HepG2 (cell line): ENCODE results near the gene ATP6V1C2. TPM values are rescaled to one million over a fixed set of nuclear protein-coding genes. Genes with fewer than 3 reads are reported as not detected.

Experiments used
- ATAC-seq: fragments of 200-7000 bp; cut with Tn5 transposase; 3 replicates; pipeline ENCODE4 v1.9.1; 2020; ENCODE audit warnings: mild to moderate bottlenecking, moderate library complexity
- BruUV-seq: library from RNA; stranded (reverse); fragments of 400-500 nt; replicated peaks from 2 replicates; lab custom pipeline; 2021; lab: Mats Ljungman, UMichigan
- CTCF ChIA-PET: fragments of 300-600 bp; formaldehyde crosslinking; extraction: SDS; loops from one replicate; lab custom pipeline; 2021; ENCODE audit warnings: low total read pairs, inconsistent platforms, low intra/inter-chr PET ratio; lab: Yijun Ruan, JAX
- POLR2A ChIA-PET: fragments of 350-600 bp; sonication (Branson Sonifier 250); formaldehyde crosslinking; loops from one replicate; lab custom pipeline; 2020; ENCODE audit warnings: antibody characterized with exemption, inconsistent platforms; lab: Yijun Ruan, JAX
- DNase-seq: peaks from one replicate; pipeline ENCODE4 v3.0.0-alpha.2; 2015; ENCODE audit warnings: low spot score
- FAIRE-seq: peaks from 3 replicates; lab custom pipeline; 2011; peaks lifted over from hg19 to GRCh38; lab: Jason Lieb, UNC
- H2AFZ ChIP-seq: one replicate; pipeline ENCODE4 v1.6.1; 2011; ENCODE audit warnings: low read length, inconsistent platforms
- H3K27ac ChIP-seq: fragments of 300-600 bp; 3 replicates; pipeline ENCODE4 v1.8.0; 2011; ENCODE audit warnings: mixed run types, mild to moderate bottlenecking, mixed read lengths, low read length, inconsistent platforms; ENCODE audit not compliant: insufficient read depth; ENCODE audit errors: extremely low read length
- H3K27me3 ChIP-seq, 2 experiments: fragments of 200-600 bp in 1 of 2; 2 replicates in 1 of 2; 3 replicates in 1 of 2; pipeline versions ENCODE4 v1.6.0 to v1.8.0; 2011; ENCODE audit warnings: low read length in 2 of 2, mild to moderate bottlenecking in 2 of 2, moderate library complexity in 2 of 2, inconsistent platforms in 1 of 2; ENCODE audit not compliant: insufficient read depth in 2 of 2, control insufficient read depth in 1 of 2
- H3K36me3 ChIP-seq, 2 experiments: fragments of 200-600 bp in 1 of 2; replicated peaks in 1 of 2; 2 replicates in 1 of 2; 3 replicates in 1 of 2; pipeline versions ENCODE4 v1.5.1 to v1.8.0; 2011; ENCODE audit warnings: low read length in 2 of 2, inconsistent platforms in 1 of 2; ENCODE audit not compliant: insufficient read depth in 2 of 2, control insufficient read depth in 1 of 2
- H3K4me1 ChIP-seq: 2 replicates; pipeline ENCODE4 v1.5.1; 2012; ENCODE audit warnings: low read length, inconsistent platforms; ENCODE audit not compliant: insufficient read depth
- H3K4me2 ChIP-seq: 2 replicates; pipeline ENCODE4 v1.6.0; 2011; ENCODE audit warnings: low read depth, low read length, inconsistent platforms
- H3K4me3 ChIP-seq, 3 experiments: fragments of 200-600 bp in 1 of 3; sonication (generic), shearing (Covaris generic) in 1 of 3; replicated peaks in 1 of 3; 2 replicates each; pipeline ENCODE4 v1.5.1; 2011 to 2016; ENCODE audit warnings: low read length in 3 of 3, inconsistent platforms in 2 of 3, low read depth in 2 of 3, mild to moderate bottlenecking in 2 of 3, control low read depth in 1 of 3, mixed read lengths in 1 of 3; ENCODE audit not compliant: insufficient read depth in 1 of 3
- H3K79me2 ChIP-seq: one replicate; pipeline ENCODE4 v1.6.1; 2011; ENCODE audit warnings: low read length, inconsistent platforms; ENCODE audit not compliant: insufficient read depth
- H3K9ac ChIP-seq: 2 replicates; pipeline ENCODE4 v1.6.0; 2011; ENCODE audit warnings: mild to moderate bottlenecking, low read depth, low read length, inconsistent platforms; ENCODE audit not compliant: insufficient read depth
- H3K9me3 ChIP-seq: 2 replicates; pipeline ENCODE4 v1.5.1; 2012; ENCODE audit warnings: mild to moderate bottlenecking, low read length
- H4K20me1 ChIP-seq: 2 replicates; pipeline ENCODE4 v1.6.0; 2011; ENCODE audit warnings: inconsistent platforms, mild to moderate bottlenecking, low read length, moderate library complexity; ENCODE audit not compliant: insufficient read depth
- CHD4 ChIP-seq: fragments of 200-600 bp; sonication (generic); IDR thresholded peaks from 2 replicates; pipeline ENCODE4 v1.7.0; 2017; ENCODE audit warnings: mild to moderate bottlenecking, low read length, borderline replicate concordance
- EP300 ChIP-seq, 3 experiments: sonication (generic) in 1 of 3; formaldehyde crosslinking in 1 of 3; IDR thresholded peaks; 2 replicates each; pipeline versions ENCODE4 v1.5.1 to v1.6.1; 2011 to 2020; ENCODE audit warnings: low read depth in 2 of 3, low read length in 2 of 3, borderline replicate concordance in 1 of 3, improper control_type of control experiment in 1 of 3, mild to moderate bottlenecking in 1 of 3, missing genetic modification reagents in 1 of 3, moderate library complexity in 1 of 3
- GZF1 ChIP-seq: sonication (generic); formaldehyde crosslinking; IDR thresholded peaks from 2 replicates; pipeline ENCODE4 v1.5.1; 2020; ENCODE audit warnings: mild to moderate bottlenecking, missing genetic modification reagents
- NR2F2 ChIP-seq: IDR thresholded peaks from 2 replicates; pipeline ENCODE4 v1.6.1; 2012; ENCODE audit warnings: low read depth, inconsistent platforms, borderline replicate concordance
- ZFP90 ChIP-seq: sonication (generic); formaldehyde crosslinking; IDR thresholded peaks from 2 replicates; pipeline ENCODE4 v1.8.0; 2022; ENCODE audit warnings: missing genetic modification reagents, mild to moderate bottlenecking, inconsistent platforms, borderline replicate concordance
- ZNF329 ChIP-seq: sonication (generic); formaldehyde crosslinking; IDR thresholded peaks from 2 replicates; pipeline ENCODE4 v1.9.0; 2021; ENCODE audit warnings: low read depth, mild to moderate bottlenecking, missing genetic modification reagents
- ZNF350 ChIP-seq: sonication (generic); formaldehyde crosslinking; IDR thresholded peaks from 2 replicates; pipeline ENCODE4 v1.4.0; 2020; ENCODE audit warnings: mild to moderate bottlenecking, low read depth, missing genetic modification reagents, borderline replicate concordance
- ZNF530 ChIP-seq: sonication (generic); formaldehyde crosslinking; IDR thresholded peaks from 2 replicates; pipeline ENCODE4 v1.5.0; 2020; ENCODE audit warnings: low read depth, mild to moderate bottlenecking, missing genetic modification reagents
- ZNF550 ChIP-seq: sonication (generic); formaldehyde crosslinking; IDR thresholded peaks from 2 replicates; pipeline ENCODE4 v1.4.0; 2020; ENCODE audit warnings: mild to moderate bottlenecking, missing genetic modification reagents, borderline replicate concordance
- WGBS: methylation state at CpG from one replicate; pipeline ENCODE4 v1.1.6; 2017; ENCODE audit warnings: low lambda C conversion rate; 5-methylcytosine and 5-hydroxymethylcytosine counted together
- in situ Hi-C: cut with HindIII; loops from 2 replicates; pipeline ENCODE4 v1.10.0; 2017; ENCODE audit warnings: low pct_unique_long_range_greater_than_20kb; ENCODE audit not compliant: extremely low pct_ligation_motif_present
- intact Hi-C: fragments of 100-400 bp; cut with micrococcal nuclease; formaldehyde crosslinking; loops from one replicate; pipeline ENCODE4 v1.10.0; 2022; ENCODE audit not compliant: unreplicated experiment
- polyA plus RNA-seq, 8 experiments: library from polyadenylated mRNA; depleted of rRNA in 3 of 8; stranded (reverse) in 7 of 8; unstranded in 1 of 8; fragments of >200 nt; fragmentation: Illumina TruSeq in 4 of 8; extraction: Trizol in 4 of 8; gene quantifications; 2 replicates each; pipeline versions ENCODE4 v1.2.1 to v1.2.3, GENCODE V29; 2011 to 2016; ENCODE audit warnings: low read depth in 4 of 8, missing spikeins in 1 of 8, mixed read lengths in 1 of 8; ENCODE audit not compliant: insufficient read depth in 1 of 8
- total RNA-seq, 5 experiments: library from RNA; depleted of rRNA; stranded (reverse); fragments of >200 nt; fragmentation: Illumina TruSeq; extraction: Trizol; gene quantifications; 2 replicates each; pipeline ENCODE4 v1.2.3, GENCODE V29; 2016; ENCODE audit warnings: low read depth in 1 of 5
- TF ChIP-seq, protein P1 (sequence below): sonication (generic); formaldehyde crosslinking; IDR thresholded peaks from 2 replicates; pipeline ENCODE4 v1.5.0; 2020; ENCODE audit warnings: mild to moderate bottlenecking, missing genetic modification reagents
- TF ChIP-seq, protein P2 (sequence below): sonication (generic); formaldehyde crosslinking; IDR thresholded peaks from 2 replicates; pipeline ENCODE4 v1.5.0; 2020; ENCODE audit warnings: mild to moderate bottlenecking, low read depth, missing genetic modification reagents, borderline replicate concordance
- TF ChIP-seq, protein P3 (sequence below): sonication (generic); formaldehyde crosslinking; IDR thresholded peaks from 2 replicates; pipeline ENCODE4 v1.4.0; 2020; ENCODE audit warnings: missing genetic modification reagents
- TF ChIP-seq, protein P4 (sequence below): sonication (generic); formaldehyde crosslinking; IDR thresholded peaks from 2 replicates; pipeline ENCODE4 v1.5.0; 2020; ENCODE audit warnings: mild to moderate bottlenecking, missing genetic modification reagents

Gene ATP6V1C2
- total and polyA plus RNA-seq, 2 of the 13 experiments (the other 11 are each of a cell fraction or from before 2014, with no cell fraction given) = 0.04 to 0.29 TPM

DNA sequence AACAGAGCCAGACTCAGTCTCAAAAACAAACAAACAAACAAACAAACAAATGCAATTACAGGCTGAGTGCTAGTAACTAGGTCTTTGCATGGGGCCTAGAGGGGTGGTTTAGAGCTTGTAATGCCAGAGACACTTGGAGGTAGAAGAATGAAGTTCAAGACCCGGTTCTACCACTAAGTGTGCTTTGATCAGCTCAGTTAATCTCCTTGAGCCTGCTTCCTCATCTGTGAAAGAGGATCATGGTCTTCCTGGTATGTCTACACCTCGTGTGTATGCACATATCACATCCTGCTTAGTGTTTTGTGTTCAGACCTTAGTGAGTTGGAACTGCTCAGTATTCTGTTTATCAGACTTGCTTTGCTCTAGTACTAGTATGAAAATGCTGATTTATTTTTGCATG, 4.8 kb upstream of the ATP6V1C2 start:
- in situ Hi-C loops (no loop called here), intact Hi-C loops (no loop called here)
- Histone ChIP-seq H3K27ac (no peak overlapping the region), H3K9ac (no peak overlapping the region), H3K79me2 (no peaks in the 10 kb centered on the region), H4K20me1 (no peaks in the 10 kb centered on the region), H3K4me3 (no peak overlapping the region), H3K36me3 (no peaks in the 10 kb centered on the region), H3K9me3 (no peaks in the 10 kb centered on the region), H3K27me3 (peaks cover 18 to 68% of the 10 kb centered on the region in 2 experiments), H2AFZ (no peak overlapping the region), H3K4me2 (no peak overlapping the region), H3K4me1 (peaks cover 6% of the 10 kb centered on the region; the same call in 1 of the 2 replicates)
- FAIRE-seq (no peak), ATAC-seq (no peak), DNase-seq (no peak)
- POLR2A ChIA-PET = no interaction called here
- CTCF ChIA-PET = no interaction called here
- BruUV-seq = no TSS peak
- 2% methylated on average over 2 of the region's 2 CpGs for WGBS
- TF ChIP-seq EP300 (IDR thresholded peaks at IDR 0.05; ENCODE audit: low read depth in 2 of 2, low read length in 2 of 2) = no peak
- no peak for TF ChIP-seq EP300 (CRISPR knock-in tag; IDR thresholded peaks at IDR 0.05; ENCODE audit: borderline replicate concordance)
- no peak for TF ChIP-seq ZNF530 (CRISPR knock-in tag)

DNA sequence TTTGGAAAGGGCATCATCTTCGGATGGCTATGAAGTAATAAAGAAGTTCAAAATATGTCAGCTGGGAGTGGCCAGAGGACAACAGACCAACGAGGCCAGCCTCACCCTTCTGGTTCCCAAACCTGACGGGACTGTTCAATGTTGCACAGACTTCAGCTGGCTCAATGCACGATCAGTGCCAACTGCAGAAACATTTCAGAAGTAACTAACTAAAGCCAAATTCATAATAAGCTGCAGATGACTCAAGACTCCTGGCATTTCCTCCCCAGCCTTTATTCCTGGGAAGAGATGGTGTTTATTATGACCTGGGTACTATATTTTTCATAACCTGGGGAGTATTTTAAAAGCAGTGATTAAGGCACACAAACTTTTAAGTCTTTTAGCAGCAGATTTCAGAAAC, 3.8 kb upstream of the ATP6V1C2 start:
- TF ChIP-seq ZNF550 (no peak), GZF1 (CRISPR knock-in tag) (no peak), ZNF329 (no peak), CHD4 (no peak), NR2F2 (no peak), ZNF350 (CRISPR knock-in tag) (no peak), ZFP90 (CRISPR knock-in tag) (no peak)
- TF ChIP-seq, protein P1, sequence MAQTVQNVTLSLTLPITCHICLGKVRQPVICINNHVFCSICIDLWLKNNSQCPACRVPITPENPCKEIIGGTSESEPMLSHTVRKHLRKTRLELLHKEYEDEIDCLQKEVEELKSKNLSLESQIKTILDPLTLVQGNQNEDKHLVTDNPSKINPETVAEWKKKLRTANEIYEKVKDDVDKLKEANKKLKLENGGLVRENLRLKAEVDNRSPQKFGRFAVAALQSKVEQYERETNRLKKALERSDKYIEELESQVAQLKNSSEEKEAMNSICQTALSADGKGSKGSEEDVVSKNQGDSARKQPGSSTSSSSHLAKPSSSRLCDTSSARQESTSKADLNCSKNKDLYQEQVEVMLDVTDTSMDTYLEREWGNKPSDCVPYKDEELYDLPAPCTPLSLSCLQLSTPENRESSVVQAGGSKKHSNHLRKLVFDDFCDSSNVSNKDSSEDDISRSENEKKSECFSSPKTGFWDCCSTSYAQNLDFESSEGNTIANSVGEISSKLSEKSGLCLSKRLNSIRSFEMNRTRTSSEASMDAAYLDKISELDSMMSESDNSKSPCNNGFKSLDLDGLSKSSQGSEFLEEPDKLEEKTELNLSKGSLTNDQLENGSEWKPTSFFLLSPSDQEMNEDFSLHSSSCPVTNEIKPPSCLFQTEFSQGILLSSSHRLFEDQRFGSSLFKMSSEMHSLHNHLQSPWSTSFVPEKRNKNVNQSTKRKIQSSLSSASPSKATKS = no peak
- TF ChIP-seq, protein P2, sequence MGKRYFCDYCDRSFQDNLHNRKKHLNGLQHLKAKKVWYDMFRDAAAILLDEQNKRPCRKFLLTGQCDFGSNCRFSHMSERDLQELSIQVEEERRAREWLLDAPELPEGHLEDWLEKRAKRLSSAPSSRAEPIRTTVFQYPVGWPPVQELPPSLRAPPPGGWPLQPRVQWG (CRISPR knock-in tag) = no peak
- TF ChIP-seq, protein P3, sequence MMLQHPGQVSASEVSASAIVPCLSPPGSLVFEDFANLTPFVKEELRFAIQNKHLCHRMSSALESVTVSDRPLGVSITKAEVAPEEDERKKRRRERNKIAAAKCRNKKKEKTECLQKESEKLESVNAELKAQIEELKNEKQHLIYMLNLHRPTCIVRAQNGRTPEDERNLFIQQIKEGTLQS (CRISPR knock-in tag) = no peak
- TF ChIP-seq, protein P4, sequence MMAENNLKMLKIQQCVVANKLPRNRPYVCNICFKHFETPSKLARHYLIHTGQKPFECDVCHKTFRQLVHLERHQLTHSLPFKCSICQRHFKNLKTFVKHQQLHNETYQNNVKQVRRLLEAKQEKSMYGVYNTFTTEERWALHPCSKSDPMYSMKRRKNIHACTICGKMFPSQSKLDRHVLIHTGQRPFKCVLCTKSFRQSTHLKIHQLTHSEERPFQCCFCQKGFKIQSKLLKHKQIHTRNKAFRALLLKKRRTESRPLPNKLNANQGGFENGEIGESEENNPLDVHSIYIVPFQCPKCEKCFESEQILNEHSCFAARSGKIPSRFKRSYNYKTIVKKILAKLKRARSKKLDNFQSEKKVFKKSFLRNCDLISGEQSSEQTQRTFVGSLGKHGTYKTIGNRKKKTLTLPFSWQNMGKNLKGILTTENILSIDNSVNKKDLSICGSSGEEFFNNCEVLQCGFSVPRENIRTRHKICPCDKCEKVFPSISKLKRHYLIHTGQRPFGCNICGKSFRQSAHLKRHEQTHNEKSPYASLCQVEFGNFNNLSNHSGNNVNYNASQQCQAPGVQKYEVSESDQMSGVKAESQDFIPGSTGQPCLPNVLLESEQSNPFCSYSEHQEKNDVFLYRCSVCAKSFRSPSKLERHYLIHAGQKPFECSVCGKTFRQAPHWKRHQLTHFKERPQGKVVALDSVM (CRISPR knock-in tag) = no peak
- no peak overlapping the region for H3K4me3 ChIP-seq
- CTCF ChIA-PET = no interaction called here

More for the DNA sequence above, 3.8 kb upstream of the ATP6V1C2 start:
- Histone ChIP-seq H3K27ac (no peak overlapping the region), H3K9ac (no peak overlapping the region), H4K20me1 (no peaks in the 10 kb centered on the region), H3K36me3 (no peaks in the 10 kb centered on the region), H3K79me2 (no peaks in the 10 kb centered on the region), H3K4me2 (no peak overlapping the region), H2AFZ (no peak overlapping the region), H3K4me1 (0 out of 2 replicates have a peak, but pooled peaks cover 8% of the 10 kb centered on the region), H3K27me3 (peaks cover 22 to 69% of the 10 kb centered on the region in 2 experiments), H3K9me3 (no peaks in the 10 kb centered on the region)
- intact Hi-C loops = no loop called here
- in situ Hi-C loops = no loop called here
- no TSS peak for BruUV-seq
- no peak for DNase-seq
- POLR2A ChIA-PET = no interaction called here
- 8% methylated on average over 4 of the region's 4 CpGs for WGBS
- FAIRE-seq = no peak
- ATAC-seq = no peak
